ENCODE results near the gene SAMD11.

Gene SAMD11

GRCh38 chr1:932776-933602, 9.3 kb downstream of the SAMD11 start:
- Histone ChIP-seq H3K27me3 (ENCODE audit: control insufficient read depth, insufficient read depth, low read length) (peaks cover 65% of the 10 kb centered on the region), H3K4me1 (ENCODE audit: control insufficient read depth, insufficient read depth, low read length) (peaks cover 30% of the 10 kb centered on the region), H3K9ac (ENCODE audit: low read length) (no peak overlapping the region), H3K4me3 (ENCODE audit: low read length) (no peak overlapping the region), H3K36me3 (ENCODE audit: control insufficient read depth, insufficient read depth, low read length) (no peaks in the 10 kb centered on the region), H3K9me3 (ENCODE audit: control insufficient read depth, low read length) (no peaks in the 10 kb centered on the region)

GRCh38 chr1:933603-933940, 9.8 kb downstream of the SAMD11 start:
- no peak overlapping the region for H3K9ac ChIP-seq (ENCODE audit: low read length)
- peaks cover 63% of the 10 kb centered on the region for H3K27me3 ChIP-seq (ENCODE audit: control insufficient read depth, insufficient read depth, low read length)

GRCh38 chr1:934991-935750, 11.4 kb downstream of the SAMD11 start:
- Histone ChIP-seq H3K9me3 (ENCODE audit: control insufficient read depth, low read length) (no peaks in the 10 kb centered on the region), H3K9ac (ENCODE audit: low read length) (no peak overlapping the region), H3K4me1 (ENCODE audit: control insufficient read depth, insufficient read depth, low read length) (peaks cover 38% of the 10 kb centered on the region), H3K27me3 (ENCODE audit: control insufficient read depth, insufficient read depth, low read length) (peaks cover 62% of the 10 kb centered on the region), H3K36me3 (ENCODE audit: control insufficient read depth, insufficient read depth, low read length) (no peaks in the 10 kb centered on the region), H3K4me3 (ENCODE audit: low read length) (no peak overlapping the region)

More at GRCh38 chr1:933603-933940, 9.8 kb downstream of the SAMD11 start:
- Histone ChIP-seq H3K4me1 (ENCODE audit: control insufficient read depth, insufficient read depth, low read length) (peaks cover 31% of the 10 kb centered on the region), H3K36me3 (ENCODE audit: control insufficient read depth, insufficient read depth, low read length) (no peaks in the 10 kb centered on the region), H3K4me3 (ENCODE audit: low read length) (no peak overlapping the region), H3K9me3 (ENCODE audit: control insufficient read depth, low read length) (no peaks in the 10 kb centered on the region)

GRCh38 chr1:935751-936231, 12.1 kb downstream of the SAMD11 start:
- peaks cover 43% of the 10 kb centered on the region for H3K4me1 ChIP-seq (ENCODE audit: control insufficient read depth, insufficient read depth, low read length)
- H3K36me3 ChIP-seq (ENCODE audit: control insufficient read depth, insufficient read depth, low read length), result no peaks in the 10 kb centered on the region
- H3K4me3 ChIP-seq (ENCODE audit: low read length), result no peak overlapping the region
- H3K27me3 ChIP-seq (ENCODE audit: control insufficient read depth, insufficient read depth, low read length), result peaks cover 67% of the 10 kb centered on the region
- no peak overlapping the region for H3K9ac ChIP-seq (ENCODE audit: low read length)
- no peaks in the 10 kb centered on the region for H3K9me3 ChIP-seq (ENCODE audit: control insufficient read depth, low read length)

GRCh38 chr1:936348-937264, 12.9 kb downstream of the SAMD11 start:
- H3K9me3 ChIP-seq (ENCODE audit: control insufficient read depth, low read length), result no peaks in the 10 kb centered on the region
- H3K27me3 ChIP-seq (ENCODE audit: control insufficient read depth, insufficient read depth, low read length), result peaks cover 73% of the 10 kb centered on the region
- no peak overlapping the region for H3K9ac ChIP-seq (ENCODE audit: low read length)
- H3K4me3 ChIP-seq (ENCODE audit: low read length), result no peak overlapping the region
- no peaks in the 10 kb centered on the region for H3K36me3 ChIP-seq (ENCODE audit: control insufficient read depth, insufficient read depth, low read length)
- H3K4me1 ChIP-seq (ENCODE audit: control insufficient read depth, insufficient read depth, low read length), result peaks cover 49% of the 10 kb centered on the region

GRCh38 chr1:937521-937920, 13.8 kb downstream of the SAMD11 start:
- H3K4me3 ChIP-seq (ENCODE audit: low read length), result no peak overlapping the region
- H3K27me3 ChIP-seq (ENCODE audit: control insufficient read depth, insufficient read depth, low read length), result peaks cover 76% of the 10 kb centered on the region
- peaks cover 49% of the 10 kb centered on the region for H3K4me1 ChIP-seq (ENCODE audit: control insufficient read depth, insufficient read depth, low read length)
- no peaks in the 10 kb centered on the region for H3K36me3 ChIP-seq (ENCODE audit: control insufficient read depth, insufficient read depth, low read length)
- H3K9ac ChIP-seq (ENCODE audit: low read length), result no peak overlapping the region
- no peaks in the 10 kb centered on the region for H3K9me3 ChIP-seq (ENCODE audit: control insufficient read depth, low read length)

GRCh38 chr1:938088-938683, 14.5 kb downstream of the SAMD11 start:
- H3K4me1 ChIP-seq (ENCODE audit: control insufficient read depth, insufficient read depth, low read length), result peaks cover 49% of the 10 kb centered on the region
- H3K27me3 ChIP-seq (ENCODE audit: control insufficient read depth, insufficient read depth, low read length), result peaks cover 76% of the 10 kb centered on the region

GRCh38 chr1:938711-939489, 15.2 kb downstream of the SAMD11 start:
- peaks cover 47% of the 10 kb centered on the region for H3K4me1 ChIP-seq (ENCODE audit: control insufficient read depth, insufficient read depth, low read length)

More at GRCh38 chr1:938088-938683, 14.5 kb downstream of the SAMD11 start:
- no peaks in the 10 kb centered on the region for H3K9me3 ChIP-seq (ENCODE audit: control insufficient read depth, low read length)
- no peak overlapping the region for H3K4me3 ChIP-seq (ENCODE audit: low read length)
- H3K9ac ChIP-seq (ENCODE audit: low read length), result no peak overlapping the region
- no peaks in the 10 kb centered on the region for H3K36me3 ChIP-seq (ENCODE audit: control insufficient read depth, insufficient read depth, low read length)

GRCh38 chr1:939511-940106, 15.9 kb downstream of the SAMD11 start:
- no peak overlapping the region for H3K4me3 ChIP-seq (ENCODE audit: low read length)
- no peaks in the 10 kb centered on the region for H3K9me3 ChIP-seq (ENCODE audit: control insufficient read depth, low read length)
- H3K4me1 ChIP-seq (ENCODE audit: control insufficient read depth, insufficient read depth, low read length), result peaks cover 47% of the 10 kb centered on the region
- H3K27me3 ChIP-seq (ENCODE audit: control insufficient read depth, insufficient read depth, low read length), result peaks cover 72% of the 10 kb centered on the region
- H3K36me3 ChIP-seq (ENCODE audit: control insufficient read depth, insufficient read depth, low read length), result no peaks in the 10 kb centered on the region
- H3K9ac ChIP-seq (ENCODE audit: low read length), result no peak overlapping the region

More at GRCh38 chr1:938711-939489, 15.2 kb downstream of the SAMD11 start:
- Histone ChIP-seq H3K9ac (ENCODE audit: low read length) (no peak overlapping the region), H3K4me3 (ENCODE audit: low read length) (no peak overlapping the region), H3K9me3 (ENCODE audit: control insufficient read depth, low read length) (no peaks in the 10 kb centered on the region), H3K27me3 (ENCODE audit: control insufficient read depth, insufficient read depth, low read length) (peaks cover 72% of the 10 kb centered on the region), H3K36me3 (ENCODE audit: control insufficient read depth, insufficient read depth, low read length) (no peaks in the 10 kb centered on the region)

GRCh38 chr1:940107-941014, 16.6 kb downstream of the SAMD11 start:
- peaks cover 66% of the 10 kb centered on the region for H3K27me3 ChIP-seq (ENCODE audit: control insufficient read depth, insufficient read depth, low read length)
- no peaks in the 10 kb centered on the region for H3K9me3 ChIP-seq (ENCODE audit: control insufficient read depth, low read length)
- H3K4me3 ChIP-seq (ENCODE audit: low read length), result no peak overlapping the region
- no peak overlapping the region for H3K9ac ChIP-seq (ENCODE audit: low read length)
- H3K4me1 ChIP-seq (ENCODE audit: control insufficient read depth, insufficient read depth, low read length), result peaks cover 41% of the 10 kb centered on the region
- no peaks in the 10 kb centered on the region for H3K36me3 ChIP-seq (ENCODE audit: control insufficient read depth, insufficient read depth, low read length)
